M059J (cell line): Measurements from ENCODE around the gene KIZ. TPM values are rescaled to one million over a fixed set of nuclear protein-coding genes. Genes with fewer than 3 reads are reported as not detected.
"Not testable (repeated sequence)": the region's sequence is repeated elsewhere in the genome, so short reads cannot be mapped to it uniquely, and the experiment has no call there.

Experiments
- DNase-seq: peaks from one replicate; pipeline ENCODE4 v3.0.0-alpha.2; 2012; ENCODE audit warnings: low read depth
- total RNA-seq: library from RNA; depleted of rRNA; stranded (reverse); fragments of >200 nt; shearing (Covaris generic); gene quantifications from 2 replicates; pipeline ENCODE4 v1.2.3, GENCODE V29; 2014

KIZ gene
- total RNA-seq, 1 experiment from 2014 or later = 18.9 TPM

GRCh38 chr20:21229163-21229562 lies 103.3 kb downstream of the KIZ start:
- peak; percentile 53 for DNase-seq

DNA sequence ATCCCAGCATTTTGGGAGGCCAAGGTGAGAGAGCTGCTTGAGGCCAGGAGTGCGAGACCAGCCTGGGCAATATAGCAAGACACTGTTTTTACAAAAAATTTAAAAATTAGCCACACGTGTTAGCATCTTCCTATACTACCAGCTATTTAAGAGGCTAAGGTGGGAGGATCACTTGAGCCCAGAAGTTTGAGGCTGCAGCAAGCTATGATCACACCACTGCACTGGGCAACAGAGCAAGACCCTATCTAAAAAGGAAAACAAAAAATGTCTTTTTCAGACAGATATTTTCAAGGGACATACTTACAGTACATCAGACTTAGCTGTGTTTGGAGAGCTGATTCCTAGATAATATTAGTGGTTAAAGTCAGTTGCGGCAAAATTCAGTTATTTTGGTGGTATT lies 104.3 kb downstream of the KIZ start:
- no peak for DNase-seq

DNA sequence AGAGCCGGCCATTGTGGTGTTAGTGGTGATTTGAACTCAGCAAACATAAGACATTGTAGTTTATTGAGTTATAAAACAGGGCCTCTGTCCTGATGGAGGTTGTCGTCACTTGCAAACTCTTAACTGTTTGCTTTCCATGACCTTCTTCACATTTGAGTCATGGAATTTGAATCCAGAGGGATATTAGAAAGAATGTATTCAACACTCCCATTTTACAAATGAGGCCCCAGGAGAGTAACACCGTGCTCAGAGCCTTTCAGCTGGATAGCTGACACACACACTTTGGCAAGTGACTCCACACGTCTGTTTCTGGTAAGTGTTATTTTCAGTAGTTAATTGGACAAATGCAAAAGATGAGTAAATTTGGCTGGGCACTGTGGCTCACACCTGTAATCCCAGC lies 104.8 kb downstream of the KIZ start:
- DNase-seq = no peak

GRCh38 chr20:21232546-21233280 lies 106.8 kb downstream of the KIZ start:
- DNase-seq = no peak

GRCh38 chr20:21234324-21234723 lies 108.4 kb downstream of the KIZ start:
- no peak for DNase-seq

- no peak for DNase-seq
Observed at GRCh38 chr20:21234806-21235483, 109.1 kb downstream of the KIZ start.

DNA sequence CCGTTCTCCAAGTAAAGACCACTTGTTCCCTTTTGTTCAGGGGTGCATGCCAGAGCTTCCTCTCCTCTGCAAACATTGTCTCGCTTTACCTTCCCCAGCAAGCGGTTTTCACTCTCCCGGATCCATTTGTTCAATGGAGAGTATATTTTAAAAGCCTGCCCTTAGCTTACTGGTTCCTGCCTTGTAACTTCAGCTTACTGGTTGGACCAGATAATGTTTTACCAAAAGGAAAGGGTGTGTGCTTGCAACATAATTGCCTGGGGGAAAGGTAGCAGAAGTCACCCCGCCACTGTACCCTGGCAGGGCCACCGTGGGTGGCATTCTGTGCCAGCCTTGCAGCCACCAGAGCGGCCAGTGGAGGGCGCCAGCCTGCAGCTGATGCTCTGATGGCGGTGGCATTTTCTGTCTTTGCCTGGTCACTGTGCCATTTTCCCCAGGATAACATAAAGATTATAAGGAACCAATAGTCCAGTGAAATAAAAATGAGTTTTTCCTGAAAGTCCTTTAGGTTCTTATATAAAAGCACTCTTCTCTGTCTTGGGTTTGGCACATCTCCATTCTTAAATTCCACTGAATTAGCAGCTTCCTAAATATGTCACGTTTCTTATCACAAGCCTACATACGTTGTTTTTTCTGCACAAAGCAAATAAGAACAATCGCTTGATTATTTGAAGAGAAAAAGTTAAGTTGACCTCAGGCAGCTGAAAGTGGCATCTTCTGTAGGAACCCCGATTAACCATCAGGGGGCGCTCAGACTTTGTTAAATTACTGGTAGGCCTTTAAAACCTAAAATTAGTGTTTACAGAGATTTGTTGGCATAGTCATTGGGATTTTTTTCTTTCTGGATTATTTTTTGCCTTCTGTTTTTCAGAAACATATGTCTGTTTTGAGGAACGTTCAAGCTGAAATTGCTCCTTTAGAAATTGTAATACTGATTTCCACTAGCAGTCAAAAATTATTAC lies 109.9 kb downstream of the KIZ start:
- DNase-seq = peak; percentile 73

DNA sequence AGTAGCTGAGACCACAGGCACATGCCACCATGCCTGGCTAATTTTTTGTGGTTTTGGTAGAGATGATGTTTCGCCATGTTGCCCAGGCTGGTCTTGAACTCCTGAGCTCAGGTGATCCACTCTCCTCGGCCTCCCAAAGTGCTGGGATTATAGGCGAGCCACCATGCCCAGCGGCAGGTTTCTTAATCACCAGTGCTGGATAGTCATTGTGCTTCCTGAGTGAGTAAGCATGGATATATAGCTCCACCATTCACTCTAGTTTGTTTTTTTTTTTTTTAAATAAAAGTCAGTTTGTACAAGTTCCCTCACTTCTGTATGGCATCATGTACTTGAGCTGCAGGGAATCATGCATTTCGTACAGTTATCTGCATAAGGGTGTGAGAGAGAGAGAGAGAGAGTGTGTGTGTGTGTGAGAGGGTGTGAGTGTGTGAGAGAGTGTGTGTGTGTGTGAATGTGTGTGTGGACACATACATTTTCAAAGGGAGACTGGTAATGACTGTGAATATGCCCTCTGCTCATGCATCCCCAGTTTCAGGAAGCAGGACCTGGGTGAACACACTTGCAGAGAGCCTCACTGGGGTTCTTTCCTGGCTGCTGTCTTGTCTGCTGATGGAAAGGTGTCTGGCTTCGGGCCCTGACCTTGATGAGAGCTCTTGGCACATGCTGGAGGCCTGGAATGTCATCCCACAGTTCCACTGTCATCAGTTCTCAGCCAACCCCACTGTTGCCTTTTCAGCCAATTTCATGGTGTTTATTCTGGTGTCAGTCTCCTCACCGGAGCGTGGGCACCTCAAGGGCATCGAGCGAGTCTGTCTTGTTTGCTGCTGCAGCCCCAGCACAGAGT lies 112.3 kb downstream of the KIZ start:
- peak; percentile 66 for DNase-seq

DNA sequence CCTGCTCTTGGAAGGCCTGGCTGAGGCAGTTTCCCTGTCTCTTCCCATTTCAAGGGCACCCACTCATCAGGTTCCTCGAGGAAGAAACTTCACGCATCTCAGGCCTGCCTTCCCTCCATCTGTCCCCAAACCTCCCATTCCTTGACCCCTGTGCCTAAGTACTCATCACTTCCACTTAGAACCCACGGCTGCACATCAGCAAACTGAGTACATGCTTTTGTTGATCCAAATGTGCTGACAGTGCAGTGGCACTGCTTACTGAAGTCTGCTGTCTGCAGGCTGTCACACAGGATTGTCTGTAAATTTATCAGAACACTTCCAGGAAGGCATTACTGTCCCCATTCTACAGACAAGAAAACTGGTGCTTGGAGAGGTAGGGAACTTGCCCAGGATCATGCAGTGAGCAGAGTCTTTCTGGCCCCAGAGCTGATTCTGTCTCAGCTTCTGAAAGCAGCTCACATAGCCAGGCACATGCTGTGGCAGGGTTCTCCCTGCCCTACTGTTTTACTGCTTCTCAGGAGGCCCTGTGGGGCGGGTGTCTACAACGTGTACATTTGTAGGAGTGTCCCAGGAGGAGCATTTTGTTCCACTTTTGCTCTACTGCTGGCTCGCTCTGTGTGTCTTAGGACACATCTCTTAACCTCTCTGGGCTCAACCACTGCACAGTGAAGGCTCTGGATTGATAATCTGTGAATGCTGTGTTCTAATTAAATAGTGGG lies 113.1 kb downstream of the KIZ start:
- DNase-seq = no peak

DNA sequence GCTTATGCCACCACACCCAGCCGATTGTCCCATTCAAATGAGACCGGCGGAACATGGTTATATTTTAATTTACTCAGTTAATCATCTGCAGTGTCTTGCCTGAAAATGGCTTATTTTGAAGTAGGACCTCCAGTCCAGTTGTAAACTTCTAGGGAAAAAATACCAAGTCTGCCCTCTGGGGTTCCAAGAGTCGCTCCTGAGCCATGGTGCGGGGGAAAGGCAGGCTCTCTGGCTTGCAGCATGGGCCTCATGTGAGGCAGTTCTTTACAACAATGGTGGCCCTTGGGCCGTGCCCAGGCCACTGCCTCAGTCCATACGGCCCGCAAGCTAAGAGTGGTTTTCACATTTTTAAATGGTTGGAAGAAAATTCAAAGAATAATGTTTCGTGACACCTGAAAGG lies 114.5 kb downstream of the KIZ start:
- DNase-seq = no peak

DNA sequence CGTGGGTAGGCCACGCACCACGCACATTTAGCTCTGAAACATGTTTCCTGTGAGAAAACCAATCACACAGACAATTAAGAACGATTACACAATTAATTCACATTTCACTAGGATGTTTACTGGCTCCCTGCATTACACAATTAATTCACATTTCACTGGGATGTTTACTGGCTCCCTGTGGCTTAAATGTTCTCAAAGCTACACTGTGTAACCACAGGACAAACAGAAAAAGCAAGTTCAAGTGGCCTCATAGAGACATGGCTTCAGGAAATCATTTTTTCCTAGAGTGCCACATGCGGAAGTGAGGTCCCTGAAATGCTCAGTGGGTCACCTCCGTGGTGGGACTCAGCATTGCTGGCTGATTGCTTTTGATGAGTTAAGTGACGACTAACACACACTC lies 115.5 kb downstream of the KIZ start:
- DNase-seq = no peak

DNA sequence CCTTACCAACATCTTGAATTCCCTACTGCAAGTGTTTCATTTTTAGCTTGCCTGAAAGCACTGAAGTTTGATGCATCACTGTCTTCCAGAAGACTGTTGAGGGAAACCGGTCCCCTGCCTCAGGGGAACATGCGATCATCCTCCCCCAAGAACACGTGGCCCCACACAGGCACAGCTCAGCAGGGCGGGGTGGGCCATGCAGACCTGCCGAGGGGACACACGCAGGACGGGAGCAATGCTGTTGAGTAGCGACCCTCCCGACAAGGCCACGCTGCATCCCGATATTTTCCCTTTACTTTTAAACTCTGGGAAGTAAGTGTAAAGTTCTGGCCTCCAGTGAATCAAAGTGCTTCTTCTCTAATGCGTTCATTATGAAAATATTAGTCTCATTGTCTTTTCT lies 117.9 kb downstream of the KIZ start:
- DNase-seq = no peak

DNA sequence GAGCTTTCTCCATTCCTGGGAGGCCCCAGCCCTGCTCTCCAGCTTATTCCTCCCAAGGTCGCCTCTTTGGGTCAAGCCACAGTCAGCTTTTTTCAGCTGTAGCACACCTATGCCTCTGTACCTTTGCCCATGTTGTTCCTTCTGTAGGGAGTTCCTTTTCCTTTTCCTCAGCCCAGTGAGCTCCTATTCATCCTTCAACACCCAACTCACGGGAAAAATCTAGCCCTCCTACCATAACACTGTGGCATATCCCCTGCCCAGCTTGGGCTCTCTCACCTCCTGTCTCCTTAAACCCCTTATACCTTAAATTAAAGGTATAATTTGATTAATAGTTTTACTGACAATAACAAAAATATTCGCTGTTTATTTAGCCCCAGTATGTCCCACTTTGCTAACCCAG lies 118.9 kb downstream of the KIZ start:
- no peak for DNase-seq

DNA sequence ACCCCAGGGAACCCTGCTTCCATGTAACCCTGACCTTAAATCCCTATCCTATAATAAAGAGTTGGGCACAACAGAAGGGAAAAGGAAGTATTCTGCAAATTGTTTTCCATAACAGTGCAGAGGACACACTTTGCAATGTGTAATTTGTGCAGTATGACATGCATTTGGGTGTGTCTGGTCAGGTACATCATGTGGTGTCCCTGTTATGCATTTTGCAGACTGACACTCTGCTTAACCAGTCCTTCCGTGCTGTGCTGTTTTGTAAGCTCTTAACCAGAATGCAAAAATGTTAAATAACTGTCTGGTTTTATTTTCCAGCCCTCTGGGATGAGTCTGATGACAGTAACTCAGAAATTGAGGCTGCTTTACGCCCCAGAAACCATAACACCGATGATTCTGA lies 120.3 kb downstream of the KIZ start:
- DNase-seq = no peak

GRCh38 chr20:21247603-21248095 lies 121.8 kb downstream of the KIZ start:
- DNase-seq = not testable (repeated sequence)

- DNase-seq = peak; percentile 88
Observed at GRCh38 chr20:21251278-21251677, 125.4 kb downstream of the KIZ start.

DNA sequence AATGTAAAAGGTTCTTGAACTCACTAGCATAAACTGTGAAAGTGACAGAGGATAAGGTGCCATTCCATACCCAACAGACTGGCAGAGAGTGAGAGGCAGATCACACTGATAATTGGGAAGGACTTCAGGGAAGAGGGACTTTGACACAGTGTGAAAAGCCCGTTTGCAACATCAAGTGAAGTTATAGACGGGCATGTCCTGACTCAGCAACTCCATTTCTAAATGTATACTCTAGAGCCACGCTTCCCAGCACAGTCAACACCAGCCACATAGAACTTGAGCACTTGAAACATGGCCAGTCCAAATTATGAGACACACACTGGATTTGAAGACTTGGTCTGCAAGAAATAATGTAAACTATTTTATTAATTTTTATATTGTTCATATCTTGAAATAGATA lies 131.3 kb downstream of the KIZ start:
- no peak for DNase-seq

GRCh38 chr20:21258411-21258810 lies 132.5 kb downstream of the KIZ start:
- no peak for DNase-seq

DNA sequence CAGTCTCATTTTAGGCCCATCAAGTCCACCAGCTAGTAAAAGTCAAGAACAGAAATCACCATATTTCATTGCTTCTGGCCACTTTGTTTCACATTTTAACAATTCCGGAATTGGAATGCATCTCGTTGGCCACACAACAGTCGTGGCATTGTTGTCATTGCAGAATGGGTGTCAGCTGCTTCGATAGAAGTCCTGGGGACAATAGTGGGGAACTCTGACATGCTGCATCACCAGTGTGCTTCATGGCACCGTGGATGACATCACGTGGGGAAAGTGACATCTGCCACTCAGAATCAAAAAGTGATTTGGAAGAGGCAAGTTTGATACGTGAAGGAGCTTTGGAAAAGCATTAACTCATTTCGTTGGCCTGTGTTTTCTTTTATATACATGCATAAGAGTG lies 133.5 kb downstream of the KIZ start:
- no peak for DNase-seq

DNA sequence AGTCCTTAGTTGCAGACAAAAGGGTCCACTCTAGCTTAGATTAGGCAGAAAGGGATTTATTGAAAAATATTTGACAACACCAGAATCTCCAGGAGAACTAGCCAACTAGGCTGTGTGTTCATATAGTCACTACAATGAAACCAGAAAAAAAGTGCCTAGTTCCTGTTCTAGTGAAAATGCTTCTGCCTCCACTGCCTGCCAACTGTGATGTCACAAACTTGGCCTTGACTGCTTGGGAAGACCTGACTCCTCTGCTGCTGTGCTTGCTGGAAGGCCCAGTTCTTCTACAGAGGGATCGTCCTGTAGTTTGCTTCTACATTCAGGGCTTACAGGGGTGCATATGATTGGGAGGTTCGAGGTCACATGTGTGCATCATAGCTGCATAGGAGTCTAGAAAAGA lies 136.9 kb downstream of the KIZ start:
- peak; percentile 23 for DNase-seq
